ENCODE measurements around the gene VWA5B1. TPM values are rescaled to one million over a fixed set of nuclear protein-coding genes. Genes with fewer than 3 reads are reported as not detected.

The VWA5B1 gene
- total and polyA plus RNA-seq, 2 experiments from 2014 or later, result 0.16 to 1.0 TPM

GRCh38 chr1:20400341-20401177, 109.9 kb downstream of the VWA5B1 start:
- Mint-ChIP-seq H3K9me3 (peaks cover 3% of the 10 kb centered on the region; the same call in 2 of the 3 replicates), H3K36me3 (ENCODE audit: low read depth) (no peaks in the 10 kb centered on the region)

GRCh38 chr1:20401405-20402010, 110.8 kb downstream of the VWA5B1 start:
- no peak overlapping the region for H2AFZ ChIP-seq
- H3K27me3 ChIP-seq (ENCODE audit: insufficient read depth), result peaks cover 82% of the 10 kb centered on the region
- Mint-ChIP-seq H3K4me1 (peaks cover 19% of the 10 kb centered on the region), H3K36me3 (ENCODE audit: low read depth) (no peaks in the 10 kb centered on the region), H3K9me3 (no peaks in the 10 kb centered on the region), H3K27ac (no peak overlapping the region), H3K4me3 (no peak overlapping the region), H3K27me3 (ENCODE audit: insufficient read depth, low read depth, poor library complexity) (peaks cover 77% of the 10 kb centered on the region)
- ATAC-seq, result no peak
- no peaks in the 10 kb centered on the region for H3F3A ChIP-seq (replicated peaks; ENCODE audit: low read depth)
- H3K79me2 ChIP-seq (replicated peaks; ENCODE audit: insufficient read depth), result no peaks in the 10 kb centered on the region
- TF ChIP-seq EZH2phosphoT487 (IDR thresholded peaks at IDR 0.05; ENCODE audit: unreplicated experiment), result no peak
- TF ChIP-seq POLR2AphosphoS5 (IDR thresholded peaks at IDR 0.05; ENCODE audit: low read depth), result no peak
- no peak for TF ChIP-seq NANOG (IDR thresholded peaks at IDR 0.05; ENCODE audit: borderline replicate concordance)
- TF ChIP-seq ETS1 (IDR thresholded peaks at IDR 0.05), result no peak
- TF ChIP-seq ZNF462 (CRISPR knock-in tag; IDR thresholded peaks at IDR 0.05), result no peak
- no peak for TF ChIP-seq CTCF (conservative IDR thresholded peaks at IDR 0.05; ENCODE audit: low read depth in 2 of 2)
- TF ChIP-seq ZNF114 (CRISPR knock-in tag; IDR thresholded peaks at IDR 0.05), result no peak
- TF ChIP-seq JUNB (IDR thresholded peaks at IDR 0.05; ENCODE audit: unreplicated experiment), result no peak
- no peak for TF ChIP-seq STAT1 (IDR thresholded peaks at IDR 0.05; ENCODE audit: unreplicated experiment)
- no peak for TF ChIP-seq CREB1 (CRISPR knock-in tag; IDR thresholded peaks at IDR 0.05; ENCODE audit: low read depth)
- no peaks in the 10 kb centered on the region for H3K36me3 ChIP-seq (ENCODE audit: insufficient read depth)
- no peaks in the 10 kb centered on the region; the same call in 1 of the 2 replicates for H4K20me1 ChIP-seq (replicated peaks; ENCODE audit: insufficient read depth)
- DNase-seq (ENCODE audit: low spot score), result no peak
- no peak overlapping the region for H3K4me3 ChIP-seq
- no peaks in the 10 kb centered on the region for H3K9me2 ChIP-seq (ENCODE audit: insufficient read depth)
- H3K4me2 ChIP-seq, result no peak overlapping the region
- H3K27ac ChIP-seq (ENCODE audit: low read depth), result no peak overlapping the region
- H3K4me1 ChIP-seq (ENCODE audit: insufficient read depth), result peaks cover 5% of the 10 kb centered on the region; the same call in 1 of the 2 replicates

More at GRCh38 chr1:20400341-20401177, 109.9 kb downstream of the VWA5B1 start:
- DNase-seq (ENCODE audit: low spot score) (no peak), ATAC-seq (peak; percentile 13; the same call in 1 of the 3 replicates)
- Histone ChIP-seq H3F3A (replicated peaks; ENCODE audit: low read depth) (no peaks in the 10 kb centered on the region), H3K27me3 (ENCODE audit: insufficient read depth) (peaks cover 73% of the 10 kb centered on the region), H3K9me2 (ENCODE audit: insufficient read depth) (no peaks in the 10 kb centered on the region), H4K20me1 (replicated peaks; ENCODE audit: insufficient read depth) (no peaks in the 10 kb centered on the region; the same call in 1 of the 2 replicates), H2AFZ (0 out of 2 replicates have a peak overlapping the region, but pooled peaks have one; percentile 43), H3K27ac (ENCODE audit: low read depth) (no peak overlapping the region), H3K4me3 (no peak overlapping the region), H3K4me2 (no peak overlapping the region), H3K4me1 (ENCODE audit: insufficient read depth) (no peaks in the 10 kb centered on the region), H3K79me2 (replicated peaks; ENCODE audit: insufficient read depth) (no peaks in the 10 kb centered on the region), H3K36me3 (ENCODE audit: insufficient read depth) (no peaks in the 10 kb centered on the region)
- Mint-ChIP-seq H3K4me3 (no peak overlapping the region), H3K27me3 (ENCODE audit: insufficient read depth, low read depth, poor library complexity) (peaks cover 72% of the 10 kb centered on the region), H3K27ac (no peak overlapping the region), H3K4me1 (peaks cover 10% of the 10 kb centered on the region)
- TF ChIP-seq EZH2phosphoT487 (IDR thresholded peaks at IDR 0.05; ENCODE audit: unreplicated experiment) (no peak), CREB1 (CRISPR knock-in tag; IDR thresholded peaks at IDR 0.05; ENCODE audit: low read depth) (no peak), EZH2 (IDR thresholded peaks at IDR 0.05; ENCODE audit: low read depth, unreplicated experiment) (no peak), STAT1 (IDR thresholded peaks at IDR 0.05; ENCODE audit: unreplicated experiment) (no peak), JUNB (IDR thresholded peaks at IDR 0.05; ENCODE audit: unreplicated experiment) (no peak)

Data from GM23338 (cell line).